ENCODE measurements around the gene SORCS1.

The SORCS1 gene

GRCh38 chr10:106636766-106637491, 527.6 kb downstream of the SORCS1 start:
- DNase-seq, result no peak

DNA sequence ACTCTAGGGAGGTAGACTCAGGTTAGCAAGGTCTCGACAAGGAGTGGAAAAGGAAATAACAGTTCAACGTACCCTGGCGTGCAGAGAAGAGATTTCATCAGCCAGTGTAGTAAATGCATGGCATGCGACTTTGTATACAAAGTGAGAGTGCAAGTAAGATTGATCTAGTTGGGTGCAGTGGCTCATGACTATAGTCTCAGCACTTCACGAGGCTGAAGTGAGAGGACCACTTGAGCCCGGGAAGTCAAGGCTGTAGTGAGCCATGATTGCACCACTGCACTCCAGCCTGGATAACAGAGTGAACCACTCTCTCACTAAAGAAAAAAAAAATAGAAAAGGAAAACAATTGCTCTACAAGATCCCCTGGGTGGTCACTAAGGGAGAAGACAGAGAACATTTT, 528.6 kb downstream of the SORCS1 start:
- no peak for DNase-seq

DNA sequence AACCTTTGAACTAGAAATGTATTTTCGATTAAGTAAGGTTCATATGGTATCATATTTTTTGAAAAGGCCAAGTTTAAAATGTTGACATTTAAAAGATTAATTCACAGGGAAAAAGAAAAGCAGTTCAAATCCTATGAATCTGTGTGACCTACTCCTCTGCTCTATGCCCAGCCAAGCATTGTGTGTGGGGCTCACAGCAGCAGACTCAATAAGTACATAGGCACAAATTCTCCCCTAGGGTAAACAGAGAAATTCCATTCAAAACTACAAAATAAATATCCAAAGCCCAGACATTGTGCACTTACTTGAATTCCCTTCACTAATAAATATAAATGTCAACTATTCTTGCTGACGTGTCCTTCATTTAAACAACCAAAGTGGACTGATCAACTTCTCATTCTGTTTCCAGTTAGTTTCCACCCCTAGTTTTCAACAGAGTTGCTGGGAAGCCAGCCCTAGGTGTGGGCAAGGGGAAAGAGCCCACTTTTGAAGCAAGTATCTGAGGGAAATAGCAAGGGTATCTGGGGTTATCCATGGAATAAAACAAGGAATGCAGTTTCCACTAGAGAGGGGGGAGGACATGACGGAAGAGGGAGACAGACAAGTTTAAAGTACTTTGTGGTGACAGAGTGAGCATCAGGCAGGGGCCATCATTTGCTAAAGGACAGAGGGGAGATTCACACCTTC, 533.3 kb downstream of the SORCS1 start:
- DNase-seq, result no peak

DNA sequence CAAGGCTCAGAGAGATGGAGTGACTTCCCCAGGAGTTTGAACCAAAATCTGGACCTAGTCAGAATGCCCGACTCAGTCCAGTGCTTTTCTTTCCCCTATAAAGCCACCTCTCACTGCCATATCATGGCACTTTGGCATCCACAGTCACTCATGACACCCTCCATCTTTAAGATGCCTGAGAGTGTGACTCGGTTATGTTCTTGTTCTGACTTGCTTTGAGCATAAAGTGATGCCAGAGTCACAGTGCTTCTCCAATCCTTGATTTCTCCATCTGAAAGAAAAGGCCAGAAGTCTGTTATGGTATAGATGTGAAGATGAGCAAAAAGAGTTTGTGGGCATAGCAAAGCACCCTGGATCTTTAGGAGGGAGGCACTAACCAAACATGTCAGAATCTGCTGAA, 538.1 kb downstream of the SORCS1 start:
- no peak for DNase-seq

GRCh38 chr10:106625751-106626150, 538.8 kb downstream of the SORCS1 start:
- no peak for DNase-seq

- no peak for DNase-seq
These were observed 545.2 kb downstream of the SORCS1 start for GRCh38 chr10:106619346-106619745.

- DNase-seq, result no peak
These were observed 545.9 kb downstream of the SORCS1 start for GRCh38 chr10:106618646-106619045.

GRCh38 chr10:106615081-106615480, 549.4 kb downstream of the SORCS1 start:
- no peak for DNase-seq

DNA sequence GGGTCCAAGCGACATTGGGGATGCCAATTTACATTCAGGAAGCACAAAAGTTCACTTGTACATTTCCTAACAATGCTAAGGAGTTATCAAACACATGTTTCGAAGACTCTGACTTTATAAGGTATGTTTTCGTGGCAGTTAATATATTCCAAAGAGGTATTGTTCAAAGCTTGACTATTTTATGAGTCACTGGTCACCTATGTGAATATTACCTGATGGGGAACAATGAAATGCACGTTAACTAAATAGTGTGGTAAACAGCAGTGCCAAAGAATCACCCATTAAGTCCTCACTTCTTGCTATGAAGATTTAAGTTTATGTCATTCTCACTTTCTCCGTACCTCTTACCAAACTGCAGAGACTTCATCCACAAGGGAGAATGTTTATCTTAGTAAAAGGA, 550.2 kb downstream of the SORCS1 start:
- no peak for DNase-seq

DNA sequence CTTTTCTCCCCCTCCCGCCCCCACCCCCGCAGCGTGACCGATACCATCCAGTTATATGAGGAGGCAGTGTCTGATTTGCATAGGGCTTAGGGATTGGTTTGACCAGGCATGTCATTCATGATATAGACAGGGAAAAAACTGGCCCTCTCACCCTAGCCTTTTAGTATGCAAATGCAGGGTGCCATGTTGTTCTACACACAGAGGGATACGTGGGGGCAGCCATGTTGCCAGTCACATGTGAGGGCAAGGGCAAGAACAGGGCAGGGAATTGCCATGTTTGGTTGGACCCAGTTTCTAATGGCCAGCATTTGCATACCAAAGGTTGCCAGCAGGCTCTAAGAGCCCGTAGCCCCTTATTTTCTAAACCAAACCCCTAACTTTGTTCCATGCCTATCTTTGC, 552.1 kb downstream of the SORCS1 start:
- no peak for DNase-seq

GRCh38 chr10:106609470-106610266, 554.8 kb downstream of the SORCS1 start:
- no peak for DNase-seq

DNA sequence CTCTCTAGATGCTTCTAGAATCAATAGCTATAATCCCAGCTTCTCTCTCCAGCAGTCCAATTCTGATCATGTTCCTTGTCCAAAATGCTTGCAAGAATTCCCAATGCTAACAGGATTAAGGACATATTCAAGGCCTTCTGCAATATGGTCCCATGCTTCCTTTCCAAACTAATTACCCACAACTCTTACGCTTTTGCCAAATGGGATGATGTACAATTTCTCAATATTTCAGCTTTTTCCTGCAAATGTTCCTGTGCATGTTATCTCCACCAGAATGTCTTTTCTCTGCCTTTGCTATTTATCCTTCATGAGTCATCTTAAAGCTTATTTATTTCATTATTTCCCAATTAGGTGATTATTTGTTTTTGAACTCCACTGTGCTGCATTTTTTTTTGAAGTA, 556.4 kb downstream of the SORCS1 start:
- DNase-seq, result no peak

DNA sequence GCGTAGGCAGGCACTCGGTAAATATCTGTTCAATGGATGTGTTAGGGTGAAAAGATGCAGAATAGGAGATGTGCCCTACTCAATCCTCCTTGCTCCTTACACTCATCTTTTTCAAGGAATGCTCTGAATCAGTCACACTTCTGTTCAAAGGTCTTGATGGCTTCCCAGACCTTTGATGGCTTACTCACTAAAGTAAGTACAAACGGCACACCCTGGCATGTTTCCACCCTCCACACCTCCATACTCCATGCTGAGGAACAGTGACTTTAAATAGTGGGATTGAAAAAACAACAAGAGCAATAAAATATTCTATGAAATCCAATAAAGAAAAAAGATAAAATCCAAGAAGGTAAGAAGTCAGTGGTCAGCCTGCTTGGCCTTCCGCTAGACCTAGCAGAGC, 569.2 kb downstream of the SORCS1 start:
- DNase-seq, result no peak

DNA sequence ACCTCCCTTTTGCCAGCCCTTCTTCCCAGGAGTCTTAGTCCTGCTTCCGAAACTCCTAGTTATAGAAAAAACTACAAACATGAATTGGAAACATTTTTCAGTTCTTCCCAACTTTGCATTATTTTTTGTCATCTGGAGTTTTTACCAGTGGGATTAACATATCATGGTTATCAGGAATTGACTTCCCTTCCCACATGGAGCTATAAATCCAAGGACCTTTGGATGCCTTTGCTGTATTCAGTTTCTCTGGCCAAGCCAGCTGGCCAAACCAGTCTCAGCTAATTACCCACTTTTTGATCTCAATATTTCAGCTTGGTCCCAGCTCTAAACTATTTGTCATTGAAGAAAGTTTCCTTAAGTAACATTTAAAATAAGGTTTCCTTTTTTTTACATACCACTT, 570.6 kb downstream of the SORCS1 start:
- DNase-seq, result no peak

DNA sequence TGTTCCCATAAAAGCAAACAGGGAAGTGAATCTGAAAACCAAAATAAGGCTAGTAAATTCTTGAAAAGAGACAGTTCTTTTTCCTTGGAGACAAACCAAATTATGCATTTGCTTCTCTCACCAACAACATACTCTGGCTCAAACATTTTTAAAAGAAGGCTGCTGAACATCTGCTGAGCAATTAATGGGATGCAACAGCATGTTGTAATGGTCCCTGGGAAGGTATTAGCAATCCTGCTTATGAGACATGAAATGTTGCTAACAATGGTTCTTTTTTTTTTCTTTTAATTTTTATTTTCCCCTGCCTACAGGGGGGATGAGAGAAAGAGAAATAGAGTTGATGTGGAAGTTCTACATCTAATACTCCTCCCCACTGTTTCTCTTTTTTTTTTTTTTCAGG, 572.1 kb downstream of the SORCS1 start:
- DNase-seq, result no peak

DNA sequence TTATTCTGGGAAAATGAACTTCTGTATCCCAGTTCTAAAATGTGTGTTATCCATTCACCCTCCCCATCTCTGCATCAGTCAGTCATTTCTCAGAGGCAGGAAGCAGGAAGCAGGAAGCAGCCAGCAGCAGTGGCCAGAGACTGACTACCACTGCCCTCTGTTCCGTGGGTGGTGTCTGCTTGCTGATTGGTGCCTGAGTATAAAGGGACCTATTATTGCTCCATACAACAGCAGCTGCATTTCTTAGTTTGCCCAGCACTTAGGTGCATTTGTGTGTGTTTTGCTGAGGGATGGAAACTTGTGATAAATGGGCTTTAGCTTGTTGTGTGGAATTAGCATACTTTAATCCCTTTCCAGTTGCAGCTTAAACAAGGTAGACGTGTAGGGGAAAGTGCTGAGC, 582.2 kb downstream of the SORCS1 start:
- DNase-seq, result no peak

- no peak for DNase-seq
These were observed 586.8 kb downstream of the SORCS1 start for GRCh38 chr10:106577756-106578155.

- no peak for DNase-seq
These were observed 587.2 kb downstream of the SORCS1 start for GRCh38 chr10:106577266-106577665.

GRCh38 chr10:106576534-106576933, 588.0 kb downstream of the SORCS1 start:
- no peak for DNase-seq

DNA sequence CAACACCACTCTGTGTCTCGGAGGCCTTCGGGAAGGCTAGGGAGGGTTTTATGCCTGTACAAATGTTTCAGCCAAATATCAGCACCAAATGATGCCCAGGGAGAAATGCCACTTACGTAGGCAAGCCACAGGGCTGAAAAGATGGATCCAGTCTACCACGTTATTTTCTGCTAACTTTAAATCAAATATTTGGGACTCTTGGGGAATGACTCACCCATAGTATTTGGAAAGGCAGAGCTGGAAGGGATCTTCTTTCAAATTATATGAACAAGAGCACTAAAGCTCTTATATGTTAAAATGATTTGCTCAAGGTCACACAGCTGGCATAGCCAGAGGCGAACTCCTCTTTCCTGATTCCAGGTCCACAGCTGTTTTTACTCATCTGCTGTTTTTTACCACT, 591.4 kb downstream of the SORCS1 start:
- DNase-seq, result no peak

GRCh38 chr10:106571192-106571946, 593.1 kb downstream of the SORCS1 start:
- DNase-seq, result no peak

DNA sequence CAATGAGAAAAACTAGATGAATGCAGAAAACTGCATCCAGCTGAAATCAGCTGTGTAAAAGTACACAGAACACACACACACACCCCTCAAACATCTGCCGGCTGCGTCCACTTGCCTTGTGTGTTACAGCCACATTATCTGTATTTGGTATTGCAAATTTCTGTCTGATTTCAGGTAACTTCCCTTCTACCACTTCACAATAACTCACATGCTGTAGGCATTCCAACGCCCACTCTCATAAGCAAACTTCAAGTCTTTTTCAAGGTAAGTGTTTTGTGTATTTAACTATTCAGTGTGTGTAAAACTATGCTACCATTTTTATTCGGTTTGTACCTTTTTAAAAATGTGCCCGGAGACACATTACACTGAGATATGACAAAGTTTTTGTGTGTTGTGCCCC, 594.2 kb downstream of the SORCS1 start:
- DNase-seq, result no peak

- DNase-seq, result no peak
These were observed 596.9 kb downstream of the SORCS1 start for GRCh38 chr10:106567629-106568028.
